NOMO-1 (cell line): ENCODE results near the gene PLSCR4.
A peak's percentile ranks its signal among the peaks of the same experiment; 100 is the strongest.

Experiments
- DNase-seq, 2 experiments: peaks; one replicate each; lab custom pipeline; 2025; ENCODE audit not compliant: unreplicated experiment in 2 of 2; lab: John Stamatoyannopoulos, UW

PLSCR4 gene

GRCh38 chr3:146196789-146197188 lies 54.1 kb downstream of the PLSCR4 start:
- no peak for DNase-seq

- no peak for DNase-seq
Observed at GRCh38 chr3:146195605-146196004, 55.3 kb downstream of the PLSCR4 start.

- no peak for DNase-seq
Observed at GRCh38 chr3:146195030-146195429, 55.9 kb downstream of the PLSCR4 start.

- no peak for DNase-seq
Observed at GRCh38 chr3:146191051-146191450, 59.9 kb downstream of the PLSCR4 start.

GRCh38 chr3:146189519-146190173 lies 61.3 kb downstream of the PLSCR4 start:
- peak; percentile 15 to 39 for DNase-seq

- DNase-seq, result no peak
Observed at GRCh38 chr3:146187334-146187950, 63.5 kb downstream of the PLSCR4 start.

GRCh38 chr3:146184241-146185015 lies 66.5 kb downstream of the PLSCR4 start:
- no peak for DNase-seq

GRCh38 chr3:146181216-146181615 lies 69.7 kb downstream of the PLSCR4 start:
- no peak for DNase-seq

GRCh38 chr3:146180376-146180775 lies 70.5 kb downstream of the PLSCR4 start:
- no peak for DNase-seq

GRCh38 chr3:146178006-146178689 lies 72.8 kb downstream of the PLSCR4 start:
- no peak for DNase-seq

GRCh38 chr3:146177519-146177918 lies 73.4 kb downstream of the PLSCR4 start:
- DNase-seq, result no peak

- no peak for DNase-seq
Observed at GRCh38 chr3:146177072-146177471, 73.8 kb downstream of the PLSCR4 start.

- DNase-seq, result no peak
Observed at GRCh38 chr3:146172586-146172985, 78.3 kb downstream of the PLSCR4 start.

GRCh38 chr3:146170591-146170990 lies 80.3 kb downstream of the PLSCR4 start:
- no peak for DNase-seq

GRCh38 chr3:146169891-146170290 lies 81.0 kb downstream of the PLSCR4 start:
- DNase-seq, result no peak

- no peak for DNase-seq
Observed at GRCh38 chr3:146166826-146167225, 84.1 kb downstream of the PLSCR4 start.

GRCh38 chr3:146166415-146166821 lies 84.5 kb downstream of the PLSCR4 start:
- DNase-seq, result no peak

- DNase-seq, result no peak
Observed at GRCh38 chr3:146165877-146166276, 85.0 kb downstream of the PLSCR4 start.

- no peak for DNase-seq
Observed at GRCh38 chr3:146164971-146165769, 85.7 kb downstream of the PLSCR4 start.

- DNase-seq, result no peak
Observed at GRCh38 chr3:146164506-146164905, 86.4 kb downstream of the PLSCR4 start.
